H1 (cell line): Measurements from ENCODE around the gene ZNF652. TPM values are rescaled to one million over a fixed set of nuclear protein-coding genes. Genes with fewer than 3 reads are reported as not detected.

Experiments used
- BACH1 ChIP-seq: IDR thresholded peaks from 2 replicates; pipeline ENCODE4 v1.6.1; 2012; ENCODE audit warnings: low read length, improper control_type of control experiment
- CHD1 ChIP-seq: IDR thresholded peaks from 2 replicates; pipeline ENCODE4 v1.6.1; 2012; ENCODE audit warnings: low read depth, low read length, improper control_type of control experiment
- E2F6 ChIP-seq: IDR thresholded peaks from 2 replicates; pipeline ENCODE4 v1.6.1; 2012; ENCODE audit warnings: inconsistent platforms
- HDAC6 ChIP-seq: IDR thresholded peaks from one replicate; pipeline ENCODE4 v1.7.1; 2012; ENCODE audit warnings: low read depth, mild to moderate bottlenecking, inconsistent platforms, low read length, moderate library complexity
- NRF1 ChIP-seq: IDR thresholded peaks from 2 replicates; pipeline ENCODE4 v1.6.1; 2011; ENCODE audit warnings: mild to moderate bottlenecking, low read depth, low read length, improper control_type of control experiment
- TAF1 ChIP-seq: IDR thresholded peaks from 2 replicates; pipeline ENCODE4 v1.6.1; 2011; ENCODE audit warnings: mild to moderate bottlenecking, low read depth, low read length
- TEAD4 ChIP-seq: IDR thresholded peaks from 2 replicates; pipeline ENCODE4 v1.6.1; 2012; ENCODE audit warnings: low read depth, low read length, inconsistent platforms, mixed read lengths
- USF2 ChIP-seq: IDR thresholded peaks from 2 replicates; pipeline ENCODE4 v1.6.1; 2011; ENCODE audit warnings: low read length, improper control_type of control experiment
- polyA plus RNA-seq, 7 experiments: library from polyadenylated mRNA; depleted of rRNA in 3 of 7; stranded (reverse) in 5 of 7; unstranded in 2 of 7; fragments of >200 nt in 5 of 7; fragments of 200-250 nt in 2 of 7; gene quantifications; 1 replicate in 5 of 7; 2 replicates in 1 of 7; 4 replicates in 1 of 7; pipeline versions ENCODE4 v1.2.1 to v1.2.3, GENCODE V29; 2011 to 2013; ENCODE audit warnings: missing spikeins in 2 of 7, mixed read lengths in 2 of 7
- total RNA-seq: library from RNA; stranded (reverse); fragmentation: NEBNext Ultra II Directional; extraction: Animal tissue kit (Norgen Biotek cat#: 25700); gene quantifications from 2 replicates; pipeline ENCODE4 v1.2.1, GENCODE V29; 2021

The ZNF652 gene
- total and polyA plus RNA-seq, 2 of the 8 experiments (the other 6 are each of a cell fraction or from before 2014, with no cell fraction given) = 13.5 to 39.6 TPM

- no peak for TF ChIP-seq BACH1
- TF ChIP-seq TEAD4 = no peak
- TF ChIP-seq HDAC6 = no peak
- no peak for TF ChIP-seq E2F6
- TF ChIP-seq CHD1 = no peak
- no peak for TF ChIP-seq USF2
- TF ChIP-seq NRF1 = no peak
- no peak for TF ChIP-seq TAF1
Measured at GRCh38 chr17:49294122-49294521, 67.9 kb downstream of the ZNF652 start (continued).
